Astrocyte (in vitro differentiated cells and primary cell): ENCODE results near the gene GALNT18.

Experiments used
- EZH2 ChIP-seq: IDR thresholded peaks from 2 replicates; pipeline ENCODE4 v1.6.1; 2012; ENCODE audit warnings: mild to moderate bottlenecking, low read length, inconsistent platforms; ENCODE audit not compliant: insufficient read depth
- TF ChIP-seq, protein P1 (sequence below): IDR thresholded peaks from 2 replicates; pipeline ENCODE4 v1.5.1; 2011; ENCODE audit warnings: low read depth, mild to moderate bottlenecking, inconsistent platforms, low read length, moderate library complexity; ENCODE audit not compliant: insufficient read depth

DNA sequence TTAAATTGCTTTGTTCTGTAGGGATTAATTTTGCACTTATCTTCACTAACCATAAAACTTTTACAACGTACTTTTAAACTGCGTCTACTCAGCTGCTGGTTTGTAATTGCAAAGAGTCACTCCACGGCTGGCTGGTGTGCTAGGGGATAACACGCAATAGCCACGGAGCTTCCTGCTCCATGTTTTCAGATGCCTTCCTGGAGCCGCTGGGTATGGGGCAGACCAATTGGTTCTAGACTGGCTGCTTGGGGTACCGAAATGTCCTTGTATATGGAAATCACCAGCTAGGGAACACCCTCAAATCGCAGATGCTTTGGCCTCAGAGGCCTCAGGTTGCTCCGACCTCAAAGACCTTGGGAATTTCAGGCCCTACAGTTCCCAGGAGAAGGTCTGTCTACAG, 265.0 kb downstream of the GALNT18 start:
- TF ChIP-seq, protein P1, sequence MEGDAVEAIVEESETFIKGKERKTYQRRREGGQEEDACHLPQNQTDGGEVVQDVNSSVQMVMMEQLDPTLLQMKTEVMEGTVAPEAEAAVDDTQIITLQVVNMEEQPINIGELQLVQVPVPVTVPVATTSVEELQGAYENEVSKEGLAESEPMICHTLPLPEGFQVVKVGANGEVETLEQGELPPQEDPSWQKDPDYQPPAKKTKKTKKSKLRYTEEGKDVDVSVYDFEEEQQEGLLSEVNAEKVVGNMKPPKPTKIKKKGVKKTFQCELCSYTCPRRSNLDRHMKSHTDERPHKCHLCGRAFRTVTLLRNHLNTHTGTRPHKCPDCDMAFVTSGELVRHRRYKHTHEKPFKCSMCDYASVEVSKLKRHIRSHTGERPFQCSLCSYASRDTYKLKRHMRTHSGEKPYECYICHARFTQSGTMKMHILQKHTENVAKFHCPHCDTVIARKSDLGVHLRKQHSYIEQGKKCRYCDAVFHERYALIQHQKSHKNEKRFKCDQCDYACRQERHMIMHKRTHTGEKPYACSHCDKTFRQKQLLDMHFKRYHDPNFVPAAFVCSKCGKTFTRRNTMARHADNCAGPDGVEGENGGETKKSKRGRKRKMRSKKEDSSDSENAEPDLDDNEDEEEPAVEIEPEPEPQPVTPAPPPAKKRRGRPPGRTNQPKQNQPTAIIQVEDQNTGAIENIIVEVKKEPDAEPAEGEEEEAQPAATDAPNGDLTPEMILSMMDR = no peak
- no peak for TF ChIP-seq EZH2
